Neural crest cell (in vitro differentiated cells): ENCODE measurements around the gene CDK14. TPM values are rescaled to one million over a fixed set of nuclear protein-coding genes. Genes with fewer than 3 reads are reported as not detected.

Experiments
- DNase-seq: peaks from one replicate; pipeline ENCODE4 v3.0.0; 2021; ENCODE audit warnings: low read depth, mixed read lengths, low spot score
- H3K27ac Mint-ChIP-seq: one replicate; pipeline ENCODE4 v1.8.0; 2021; ENCODE audit warnings: mild to moderate bottlenecking, mixed read lengths; ENCODE audit not compliant: unreplicated experiment
- H3K27me3 Mint-ChIP-seq: 2 replicates; pipeline ENCODE4 v1.8.0; 2021; ENCODE audit warnings: low read depth, mild to moderate bottlenecking, mixed read lengths
- H3K36me3 Mint-ChIP-seq: 2 replicates; pipeline ENCODE4 v1.8.0; 2021; ENCODE audit warnings: low read depth, mild to moderate bottlenecking, mixed read lengths
- H3K4me1 Mint-ChIP-seq: 2 replicates; pipeline ENCODE4 v1.8.0; 2021; ENCODE audit warnings: mixed read lengths
- H3K4me3 Mint-ChIP-seq: one replicate; pipeline ENCODE4 v1.8.0; 2021; ENCODE audit warnings: mild to moderate bottlenecking, mixed read lengths
- H3K9me3 Mint-ChIP-seq: 2 replicates; pipeline ENCODE4 v1.8.0; 2021; ENCODE audit warnings: mixed read lengths
- total RNA-seq: library from RNA; stranded (reverse); gene quantifications from 2 replicates; pipeline ENCODE4 v1.2.1, GENCODE V29; 2021
- TF ChIP-seq, protein P1 (sequence below): fragments of 200-600 bp; sonication (generic); conservative IDR thresholded peaks from 2 replicates; pipeline ENCODE4 v1.5.0; 2021; ENCODE audit warnings: antibody characterized with exemption, mild to moderate bottlenecking

CDK14 gene
- total RNA-seq, 1 donor from 2014 or later = 49.6 TPM

- no peak overlapping the region for H3K27ac Mint-ChIP-seq
- H3K9me3 Mint-ChIP-seq = peaks cover 2% of the 10 kb centered on the region
- H3K27me3 Mint-ChIP-seq = no peaks in the 10 kb centered on the region
- DNase-seq = no peak
- H3K4me1 Mint-ChIP-seq = peaks cover 5% of the 10 kb centered on the region
- H3K36me3 Mint-ChIP-seq = peaks cover 12% of the 10 kb centered on the region
- no peak overlapping the region for H3K4me3 Mint-ChIP-seq
- TF ChIP-seq, protein P1, sequence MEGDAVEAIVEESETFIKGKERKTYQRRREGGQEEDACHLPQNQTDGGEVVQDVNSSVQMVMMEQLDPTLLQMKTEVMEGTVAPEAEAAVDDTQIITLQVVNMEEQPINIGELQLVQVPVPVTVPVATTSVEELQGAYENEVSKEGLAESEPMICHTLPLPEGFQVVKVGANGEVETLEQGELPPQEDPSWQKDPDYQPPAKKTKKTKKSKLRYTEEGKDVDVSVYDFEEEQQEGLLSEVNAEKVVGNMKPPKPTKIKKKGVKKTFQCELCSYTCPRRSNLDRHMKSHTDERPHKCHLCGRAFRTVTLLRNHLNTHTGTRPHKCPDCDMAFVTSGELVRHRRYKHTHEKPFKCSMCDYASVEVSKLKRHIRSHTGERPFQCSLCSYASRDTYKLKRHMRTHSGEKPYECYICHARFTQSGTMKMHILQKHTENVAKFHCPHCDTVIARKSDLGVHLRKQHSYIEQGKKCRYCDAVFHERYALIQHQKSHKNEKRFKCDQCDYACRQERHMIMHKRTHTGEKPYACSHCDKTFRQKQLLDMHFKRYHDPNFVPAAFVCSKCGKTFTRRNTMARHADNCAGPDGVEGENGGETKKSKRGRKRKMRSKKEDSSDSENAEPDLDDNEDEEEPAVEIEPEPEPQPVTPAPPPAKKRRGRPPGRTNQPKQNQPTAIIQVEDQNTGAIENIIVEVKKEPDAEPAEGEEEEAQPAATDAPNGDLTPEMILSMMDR = no peak
Measured at GRCh38 chr7:91182819-91183764, 587.0 kb downstream of the CDK14 start.

GRCh38 chr7:91185771-91186170 lies 589.6 kb downstream of the CDK14 start:
- no peak overlapping the region for H3K27ac Mint-ChIP-seq
- no peak for DNase-seq
- peaks cover 5% of the 10 kb centered on the region for H3K36me3 Mint-ChIP-seq
- H3K4me3 Mint-ChIP-seq = no peak overlapping the region
- H3K27me3 Mint-ChIP-seq = no peaks in the 10 kb centered on the region
- peaks cover 5% of the 10 kb centered on the region for H3K4me1 Mint-ChIP-seq
- TF ChIP-seq, protein P1 = no peak
- H3K9me3 Mint-ChIP-seq = peaks cover 4% of the 10 kb centered on the region

DNA sequence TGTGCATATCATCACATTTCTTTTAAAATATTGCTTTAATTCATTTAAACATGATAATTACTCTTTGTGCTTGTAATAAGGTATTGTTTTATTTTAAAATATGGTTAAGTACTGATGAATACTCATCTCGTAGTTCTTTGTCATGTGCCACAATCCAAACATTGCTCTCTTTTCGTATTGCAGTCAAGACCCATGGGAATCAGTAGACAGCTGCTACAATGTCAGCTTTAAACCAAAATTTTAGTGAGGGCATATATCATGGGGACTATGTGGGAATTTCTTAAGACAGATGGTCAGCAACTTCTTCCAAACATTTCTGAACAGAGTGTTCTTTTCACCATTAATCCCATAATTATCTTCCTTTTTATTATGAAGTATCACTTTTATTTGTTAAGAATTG lies 590.9 kb downstream of the CDK14 start:
- TF ChIP-seq, protein P1 = no peak
- Mint-ChIP-seq H3K27me3 (no peaks in the 10 kb centered on the region), H3K4me1 (peaks cover 5% of the 10 kb centered on the region), H3K36me3 (no peaks in the 10 kb centered on the region), H3K9me3 (peaks cover 2% of the 10 kb centered on the region), H3K4me3 (no peak overlapping the region), H3K27ac (no peak overlapping the region)
- no peak for DNase-seq

- peaks cover 9% of the 10 kb centered on the region for H3K4me1 Mint-ChIP-seq
- peaks cover 2% of the 10 kb centered on the region for H3K9me3 Mint-ChIP-seq
- H3K4me3 Mint-ChIP-seq = no peak overlapping the region
- H3K36me3 Mint-ChIP-seq = no peaks in the 10 kb centered on the region
- H3K27me3 Mint-ChIP-seq = no peaks in the 10 kb centered on the region
- no peak overlapping the region for H3K27ac Mint-ChIP-seq
- DNase-seq = no peak
- TF ChIP-seq, protein P1 = no peak
Measured at GRCh38 chr7:91191771-91192170, 595.6 kb downstream of the CDK14 start.

DNA sequence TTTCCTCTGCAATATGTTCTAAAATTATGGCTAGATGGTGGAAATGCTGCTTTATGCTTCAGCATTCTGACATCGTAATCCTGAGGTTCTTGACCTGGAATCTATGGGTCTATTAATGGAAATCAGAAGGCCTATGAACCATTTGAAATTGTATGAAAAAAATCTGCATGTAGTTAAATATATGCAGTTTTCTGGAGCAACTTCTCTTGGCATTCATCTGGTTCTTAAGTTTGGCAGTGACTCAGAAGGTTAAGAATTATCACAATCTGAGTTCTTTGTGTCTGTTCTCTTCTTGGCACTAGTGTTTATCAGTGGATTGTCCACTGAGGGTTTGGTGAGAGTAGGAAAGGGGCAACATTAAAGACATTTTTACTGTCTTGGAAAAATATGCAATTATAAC lies 597.0 kb downstream of the CDK14 start:
- H3K4me3 Mint-ChIP-seq = no peak overlapping the region
- H3K4me1 Mint-ChIP-seq = peaks cover 9% of the 10 kb centered on the region
- no peak overlapping the region for H3K27ac Mint-ChIP-seq
- H3K36me3 Mint-ChIP-seq = no peaks in the 10 kb centered on the region
- TF ChIP-seq, protein P1 = no peak
- peaks cover 2% of the 10 kb centered on the region for H3K9me3 Mint-ChIP-seq
- no peaks in the 10 kb centered on the region for H3K27me3 Mint-ChIP-seq
- no peak for DNase-seq
